Lower leg skin (tissue), 4 donors: ENCODE data around the gene CTNS. TPM values are rescaled to one million over a fixed set of nuclear protein-coding genes. Genes with fewer than 3 reads are reported as not detected.
A peak's percentile ranks its signal among the peaks of the same experiment; 100 is the strongest.

Experiments used
- DNase-seq, 2 donors: peaks; one replicate each; pipeline ENCODE4 v3.0.0-alpha.2; 2019; ENCODE audit warnings: low spot score in 2 of 2
- H3K4me3 ChIP-seq: fragments of 200-600 bp; sonication (generic); 2 replicates; pipeline ENCODE4 v1.5.1; 2017; ENCODE audit warnings: mild to moderate bottlenecking, low read depth; ENCODE audit not compliant: poor library complexity, severe bottlenecking
- POLR2A ChIP-seq, 2 donors: fragments of 450-650 bp; IDR thresholded peaks; one replicate each; pipeline ENCODE4 v1.6.1; 2016 to 2017; ENCODE audit warnings: antibody characterized with exemption in 2 of 2, mild to moderate bottlenecking in 1 of 2, moderate library complexity in 1 of 2
- WGBS, 2 donors: methylation state at CpG; one replicate each; pipeline ENCODE4 v1.1.5; 2018; 5-methylcytosine and 5-hydroxymethylcytosine counted together
- intact Hi-C: fragments of 100-400 bp; cut with DNase I; formaldehyde crosslinking; loops from one replicate; pipeline ENCODE4 v1.15.0; 2023; ENCODE audit warnings: low total_unique reads
- total RNA-seq, 4 donors: library from RNA; depleted of rRNA; stranded (reverse); fragments of >200 nt; gene quantifications; one replicate each; pipeline ENCODE4 v1.1.0, GENCODE V29; 2016
- TF ChIP-seq, protein P1 (sequence below), 3 donors: fragments of 450-650 bp; IDR thresholded peaks; one replicate each; pipeline ENCODE4 v1.5.1; 2016; ENCODE audit warnings: antibody characterized with exemption in 3 of 3, mild to moderate bottlenecking in 3 of 3, moderate library complexity in 2 of 3

Gene CTNS
- total RNA-seq, 4 donors from 2014 or later = 23.7 to 40.0 (median 29.6) TPM

DNA sequence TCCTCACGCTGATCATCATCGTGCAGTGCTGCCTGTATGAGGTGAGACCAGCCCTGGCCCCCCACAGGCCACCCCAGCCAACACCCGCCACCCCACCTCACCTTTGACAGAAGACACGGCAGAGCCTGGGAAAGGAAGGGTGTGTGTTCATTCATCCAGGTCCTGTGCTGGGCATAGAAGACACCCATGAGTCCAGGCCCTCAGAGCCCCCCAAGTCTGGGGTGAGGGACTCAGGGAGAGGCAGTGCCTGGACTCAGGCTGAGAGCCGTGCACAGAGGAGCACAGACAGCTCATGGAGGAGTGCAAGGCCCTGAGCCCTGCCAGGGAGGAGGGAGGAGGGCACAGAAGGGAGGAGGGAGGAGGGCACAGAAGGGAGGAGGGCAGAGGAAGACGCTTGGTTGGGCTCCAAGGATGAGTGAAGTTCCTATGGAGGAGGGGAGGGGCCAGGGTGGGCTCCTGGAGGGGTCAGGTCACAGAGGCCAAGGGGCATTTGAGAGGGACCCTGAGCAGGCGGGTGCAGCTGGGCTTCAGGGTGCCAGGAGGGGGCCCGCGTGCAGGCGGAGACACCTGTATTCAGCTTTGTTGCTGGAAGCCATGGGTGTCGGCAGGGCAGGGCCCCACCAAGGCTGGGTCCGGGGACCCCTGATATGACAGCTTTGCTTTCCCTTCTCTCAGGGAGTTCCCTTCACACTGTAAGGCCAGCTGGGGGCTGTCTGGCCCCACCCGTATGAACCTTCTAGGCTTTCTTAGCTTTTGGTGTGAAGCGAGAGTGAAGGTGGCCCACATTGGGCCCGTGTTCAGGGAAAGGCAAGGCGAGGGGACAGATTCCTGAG is 20.4 kb downstream of the CTNS start:
- intact Hi-C loops = no loop called here
- 79 to 80% methylated on average over 16 of the region's 16 CpGs for WGBS, 2 donors
- H3K4me3 ChIP-seq = no peak overlapping the region
- TF ChIP-seq, protein P1, sequence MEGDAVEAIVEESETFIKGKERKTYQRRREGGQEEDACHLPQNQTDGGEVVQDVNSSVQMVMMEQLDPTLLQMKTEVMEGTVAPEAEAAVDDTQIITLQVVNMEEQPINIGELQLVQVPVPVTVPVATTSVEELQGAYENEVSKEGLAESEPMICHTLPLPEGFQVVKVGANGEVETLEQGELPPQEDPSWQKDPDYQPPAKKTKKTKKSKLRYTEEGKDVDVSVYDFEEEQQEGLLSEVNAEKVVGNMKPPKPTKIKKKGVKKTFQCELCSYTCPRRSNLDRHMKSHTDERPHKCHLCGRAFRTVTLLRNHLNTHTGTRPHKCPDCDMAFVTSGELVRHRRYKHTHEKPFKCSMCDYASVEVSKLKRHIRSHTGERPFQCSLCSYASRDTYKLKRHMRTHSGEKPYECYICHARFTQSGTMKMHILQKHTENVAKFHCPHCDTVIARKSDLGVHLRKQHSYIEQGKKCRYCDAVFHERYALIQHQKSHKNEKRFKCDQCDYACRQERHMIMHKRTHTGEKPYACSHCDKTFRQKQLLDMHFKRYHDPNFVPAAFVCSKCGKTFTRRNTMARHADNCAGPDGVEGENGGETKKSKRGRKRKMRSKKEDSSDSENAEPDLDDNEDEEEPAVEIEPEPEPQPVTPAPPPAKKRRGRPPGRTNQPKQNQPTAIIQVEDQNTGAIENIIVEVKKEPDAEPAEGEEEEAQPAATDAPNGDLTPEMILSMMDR (IDR thresholded peaks at IDR 0.05) = no peak
- no peak for TF ChIP-seq POLR2A (IDR thresholded peaks at IDR 0.05)
- no peak for DNase-seq

DNA sequence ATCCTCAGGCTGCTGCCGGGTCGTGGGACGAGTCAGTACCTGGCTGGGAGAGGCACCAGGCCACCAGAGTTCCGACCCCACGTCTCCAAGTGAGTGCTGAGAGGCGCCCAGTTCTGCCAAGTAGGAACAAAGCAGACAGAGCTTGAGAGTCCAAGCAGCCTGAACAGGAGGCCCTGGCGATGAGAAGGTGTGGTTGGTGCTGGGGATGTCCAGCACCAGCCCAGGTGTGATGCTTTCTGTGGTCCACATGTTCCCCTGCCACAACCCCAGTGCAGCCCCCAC is 21.0 kb downstream of the CTNS start:
- no peak for DNase-seq
- 65 to 69% methylated on average over 7 of the region's 7 CpGs for WGBS, 2 donors
- H3K4me3 ChIP-seq = no peak overlapping the region
- intact Hi-C loops = no loop called here
- TF ChIP-seq, protein P1 (IDR thresholded peaks at IDR 0.05) = no peak
- TF ChIP-seq POLR2A (IDR thresholded peaks at IDR 0.05) = no peak

DNA sequence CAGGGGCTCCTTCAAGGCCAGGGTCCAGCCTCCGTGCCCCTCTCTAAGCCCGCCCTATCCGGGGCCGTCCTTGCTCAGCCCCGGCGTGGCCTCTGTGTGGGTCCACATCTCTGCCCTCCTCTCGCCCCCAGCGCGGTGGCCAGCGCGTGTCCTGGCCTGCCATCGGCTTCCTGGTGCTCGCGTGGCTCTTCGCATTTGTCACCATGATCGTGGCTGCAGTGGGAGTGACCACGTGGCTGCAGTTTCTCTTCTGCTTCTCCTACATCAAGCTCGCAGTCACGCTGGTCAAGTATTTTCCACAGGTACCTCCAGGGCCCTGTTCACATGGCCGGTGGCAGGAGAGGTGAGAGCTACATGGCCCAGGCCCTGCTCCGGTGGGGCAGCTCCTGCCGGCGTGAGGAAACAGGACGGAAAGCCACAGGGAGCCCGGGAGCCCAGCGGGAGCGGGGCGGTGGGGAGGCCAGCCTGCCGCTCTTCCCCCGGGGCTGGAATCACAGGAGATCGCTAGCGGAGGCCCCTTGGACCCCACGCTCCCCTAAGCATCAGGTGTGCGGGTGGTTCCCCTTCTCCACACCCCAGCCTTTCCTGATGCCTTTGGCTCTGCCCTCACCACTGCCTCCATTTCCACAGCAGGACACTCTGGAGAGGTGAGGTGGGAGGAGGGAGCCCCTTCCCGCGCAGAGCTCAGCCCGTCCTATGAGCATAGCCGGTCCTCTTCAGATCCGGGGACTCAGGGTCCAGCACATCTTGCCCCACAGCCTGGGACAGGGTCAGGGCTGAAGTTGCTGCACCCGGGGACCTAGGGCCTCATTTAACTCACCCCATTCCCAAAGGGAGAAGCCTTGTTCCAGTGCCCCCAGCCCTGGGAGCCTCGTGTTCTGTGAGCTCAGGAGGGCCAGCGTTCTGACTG is 21.6 kb downstream of the CTNS start:
- intact Hi-C loops = no loop called here
- DNase-seq = no peak
- no peak for TF ChIP-seq POLR2A (IDR thresholded peaks at IDR 0.05)
- 84 to 87% methylated on average over 37 to 40 of the region's 42 CpGs for WGBS, 2 donors
- H3K4me3 ChIP-seq = no peak overlapping the region

DNA sequence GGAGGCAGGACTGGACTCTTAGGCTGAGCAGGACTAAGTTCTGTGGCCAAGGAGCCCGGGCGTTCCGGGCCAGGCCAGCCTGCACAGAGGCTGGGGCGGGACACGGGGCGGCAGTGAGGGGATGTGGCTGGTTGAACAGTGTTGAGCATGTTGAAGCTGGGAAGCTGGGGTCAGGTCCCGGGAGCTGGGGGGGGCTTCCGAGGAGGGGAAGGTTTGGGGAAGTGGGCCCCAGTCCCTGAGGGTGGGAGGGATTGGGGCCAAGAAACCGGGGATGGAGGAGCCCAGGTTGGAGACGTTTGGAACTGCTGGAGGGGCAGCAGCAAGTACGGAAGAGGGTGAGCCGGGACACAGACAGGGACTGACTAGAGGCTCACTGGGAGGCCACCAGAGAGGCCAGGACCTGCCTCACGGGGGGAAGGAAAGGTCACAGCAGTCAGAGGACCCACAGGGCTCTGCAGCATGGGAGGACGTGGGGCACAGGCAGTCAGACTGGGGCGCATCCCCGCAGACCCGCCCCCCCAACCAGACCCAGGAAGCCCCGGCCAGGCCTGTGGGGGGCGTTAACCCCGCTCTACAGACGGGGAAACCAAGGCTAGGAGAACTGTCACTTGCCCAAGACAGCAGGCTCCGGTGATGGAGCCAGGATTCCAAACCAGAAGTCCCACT is 22.4 kb downstream of the CTNS start:
- H3K4me3 ChIP-seq = no peak overlapping the region
- DNase-seq = no peak
- 50 to 62% methylated on average over 21 to 22 of the region's 22 CpGs for WGBS, 2 donors
- intact Hi-C loops = no loop called here
- TF ChIP-seq, protein P1 (IDR thresholded peaks at IDR 0.05) = no peak
- no peak for TF ChIP-seq POLR2A (IDR thresholded peaks at IDR 0.05)

DNA sequence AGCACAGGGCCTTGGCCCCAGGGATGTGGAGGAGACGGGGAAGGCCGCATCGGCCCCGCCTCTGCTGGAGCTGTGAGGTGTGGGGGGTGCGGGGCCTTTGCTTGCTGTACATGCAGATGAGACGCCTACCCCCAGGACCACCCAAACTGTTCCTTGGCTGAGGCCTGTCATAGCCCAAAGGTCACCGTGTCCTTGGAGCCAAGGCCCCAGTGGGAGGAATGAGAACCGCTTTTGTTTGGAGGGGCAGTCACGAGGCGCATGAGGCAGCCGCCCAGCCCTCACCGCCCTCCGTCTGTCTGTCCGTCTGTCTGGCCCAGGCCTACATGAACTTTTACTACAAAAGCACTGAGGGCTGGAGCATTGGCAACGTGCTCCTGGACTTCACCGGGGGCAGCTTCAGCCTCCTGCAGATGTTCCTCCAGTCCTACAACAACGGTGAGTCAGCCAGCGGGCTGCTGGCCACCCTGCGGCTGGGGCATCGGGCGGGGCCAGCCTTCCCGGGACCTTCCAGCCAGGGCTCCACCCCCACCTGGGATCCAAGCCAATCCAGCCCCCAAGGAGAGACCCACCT is 23.1 kb downstream of the CTNS start:
- 26 to 40% methylated on average over 22 of the region's 22 CpGs for WGBS, 2 donors
- no peak overlapping the region for H3K4me3 ChIP-seq
- intact Hi-C loops = no loop called here
- TF ChIP-seq POLR2A (IDR thresholded peaks at IDR 0.05) = no peak
- TF ChIP-seq, protein P1 (IDR thresholded peaks at IDR 0.05) = no peak
- peak; percentile 81 to 90 for DNase-seq
